HepG2 (cell line): Measurements from ENCODE around the gene RABEP2. TPM values are rescaled to one million over a fixed set of nuclear protein-coding genes. Genes with fewer than 3 reads are reported as not detected.
A peak's percentile ranks its signal among the peaks of the same experiment; 100 is the strongest.

Experiments
- ATF1 ChIP-seq: IDR thresholded peaks from 2 replicates; pipeline ENCODE4 v1.6.1; 2016; ENCODE audit warnings: mild to moderate bottlenecking, control low read depth
- HDAC2 ChIP-seq: sonication (generic); formaldehyde crosslinking; IDR thresholded peaks from 2 replicates; pipeline ENCODE4 v1.4.0; 2020; ENCODE audit warnings: missing genetic modification reagents
- NFAT5 ChIP-seq: sonication (generic); formaldehyde crosslinking; IDR thresholded peaks from 2 replicates; pipeline ENCODE4 v1.4.0; 2020; ENCODE audit warnings: missing genetic modification reagents
- NFYC ChIP-seq: IDR thresholded peaks from 2 replicates; pipeline ENCODE4 v1.6.1; 2016; ENCODE audit warnings: missing genetic modification reagents, missing compliant biosample characterization
- ONECUT2 ChIP-seq: sonication (generic); formaldehyde crosslinking; IDR thresholded peaks from 2 replicates; pipeline ENCODE4 v1.4.0; 2020; ENCODE audit warnings: missing genetic modification reagents
- RCOR2 ChIP-seq: IDR thresholded peaks from 2 replicates; pipeline ENCODE4 v1.6.1; 2016; ENCODE audit warnings: missing biosample characterization, missing genetic modification reagents
- SNAPC4 ChIP-seq: sonication (generic); formaldehyde crosslinking; IDR thresholded peaks from 2 replicates; pipeline ENCODE4 v1.4.0; 2020; ENCODE audit warnings: mild to moderate bottlenecking, missing genetic modification reagents
- ZBTB14 ChIP-seq: sonication (generic); formaldehyde crosslinking; IDR thresholded peaks from 2 replicates; pipeline ENCODE4 v1.4.0; 2020; ENCODE audit warnings: missing genetic modification reagents
- ZNF510 ChIP-seq: sonication (generic); formaldehyde crosslinking; IDR thresholded peaks from 2 replicates; pipeline ENCODE4 v1.4.0; 2020; ENCODE audit warnings: low read depth, mild to moderate bottlenecking, missing genetic modification reagents
- ZNF629 ChIP-seq: sonication (generic); formaldehyde crosslinking; conservative IDR thresholded peaks from 2 replicates; pipeline ENCODE4 v1.5.0; 2020; ENCODE audit warnings: missing genetic modification reagents
- ZNF7 ChIP-seq: IDR thresholded peaks from 2 replicates; pipeline ENCODE4 v1.6.1; 2016; ENCODE audit warnings: missing biosample characterization, missing genetic modification reagents
- ZNF800 ChIP-seq: sonication (generic); formaldehyde crosslinking; IDR thresholded peaks from 2 replicates; pipeline ENCODE4 v1.4.0; 2020; ENCODE audit warnings: missing genetic modification reagents
- ZSCAN22 ChIP-seq: sonication (generic); formaldehyde crosslinking; IDR thresholded peaks from 2 replicates; pipeline ENCODE4 v1.4.0; 2020; ENCODE audit warnings: mild to moderate bottlenecking, missing genetic modification reagents
- polyA plus RNA-seq, 8 experiments: library from polyadenylated mRNA; depleted of rRNA in 3 of 8; stranded (reverse) in 7 of 8; unstranded in 1 of 8; fragments of >200 nt; fragmentation: Illumina TruSeq in 4 of 8; extraction: Trizol in 4 of 8; gene quantifications; 2 replicates each; pipeline versions ENCODE4 v1.2.1 to v1.2.3, GENCODE V29; 2011 to 2016; ENCODE audit warnings: low read depth in 4 of 8, missing spikeins in 1 of 8, mixed read lengths in 1 of 8; ENCODE audit not compliant: insufficient read depth in 1 of 8
- total RNA-seq, 5 experiments: library from RNA; depleted of rRNA; stranded (reverse); fragments of >200 nt; fragmentation: Illumina TruSeq; extraction: Trizol; gene quantifications; 2 replicates each; pipeline ENCODE4 v1.2.3, GENCODE V29; 2016; ENCODE audit warnings: low read depth in 1 of 5

The RABEP2 gene
- total and polyA plus RNA-seq, 2 of the 13 experiments (the other 11 are each of a cell fraction or from before 2014, with no cell fraction given): 10.8 to 18.4 TPM

- TF ChIP-seq ZNF800 (CRISPR knock-in tag): no peak
- no peak for TF ChIP-seq SNAPC4 (CRISPR knock-in tag)
- no peak for TF ChIP-seq RCOR2 (CRISPR knock-in tag)
- peak; percentile 61; the same call in 1 of the 2 replicates for TF ChIP-seq ZNF510
- TF ChIP-seq HDAC2: no peak
- TF ChIP-seq ONECUT2 (CRISPR knock-in tag): no peak
- 0 out of 2 replicates have a peak, but pooled peaks have one; percentile 9 for TF ChIP-seq ZNF629
- 0 out of 2 replicates have a peak, but pooled peaks have one; percentile 14 for TF ChIP-seq NFAT5 (CRISPR knock-in tag)
- no peak for TF ChIP-seq ZSCAN22 (CRISPR knock-in tag)
- no peak for TF ChIP-seq ATF1 (CRISPR knock-in tag)
- no peak for TF ChIP-seq ZNF7 (CRISPR knock-in tag)
- TF ChIP-seq NFYC: peak; percentile 55
- 0 out of 2 replicates have a peak, but pooled peaks have one; percentile 9 for TF ChIP-seq ZBTB14 (CRISPR knock-in tag)
These were observed 11.1 kb upstream of the RABEP2 start (continued) for GRCh38 chr16:28935924-28936783.
